Activated naive CD8-positive, alpha-beta T cell treated with anti-CD3 and anti-CD28 coated beads, Interleukin-2, amount 10 ng/mL, durations not matched to agents 7 days and 5 days (primary cell): ENCODE results near the gene TFR2. TPM values are rescaled to one million over a fixed set of nuclear protein-coding genes. Genes with fewer than 3 reads are reported as not detected.

Experiments used
- ATAC-seq: fragments of 150-1000 bp; cut with Tn5 transposase; one replicate; pipeline ENCODE4 v1.10.0; 2021; ENCODE audit warnings: low read depth, moderate library complexity
- POLR2A ChIA-PET: fragments of 350-600 bp; sonication (Branson Sonifier 250); formaldehyde crosslinking; loops from one replicate; lab custom pipeline; 2021; ENCODE audit warnings: antibody characterized with exemption; lab: Charles Lee
- DNase-seq: peaks from one replicate; pipeline ENCODE4 v3.0.0; 2021
- H3K27ac Mint-ChIP-seq: one replicate; pipeline ENCODE4 v1.8.0; 2022; ENCODE audit warnings: mild to moderate bottlenecking, mixed read lengths
- H3K27me3 Mint-ChIP-seq: one replicate; pipeline ENCODE4 v1.8.0; 2022; ENCODE audit warnings: mild to moderate bottlenecking, moderate library complexity, mixed read lengths
- H3K36me3 Mint-ChIP-seq: one replicate; pipeline ENCODE4 v1.8.0; 2021; ENCODE audit warnings: mild to moderate bottlenecking, mixed read lengths
- H3K4me1 Mint-ChIP-seq: one replicate; pipeline ENCODE4 v1.8.0; 2021; ENCODE audit warnings: mixed read lengths
- H3K4me3 Mint-ChIP-seq: one replicate; pipeline ENCODE4 v1.8.0; 2022; ENCODE audit warnings: mild to moderate bottlenecking, moderate library complexity, mixed read lengths
- H3K9me3 Mint-ChIP-seq: one replicate; pipeline ENCODE4 v1.8.0; 2021; ENCODE audit warnings: mixed read lengths
- total RNA-seq, 2 experiments: library from RNA; stranded (reverse); gene quantifications; one replicate each; pipeline ENCODE4 v1.2.3, GENCODE V29; 2021

Gene TFR2
- total RNA-seq: 10 to 100 TPM in 1 of 2 experiments, 1 to 10 TPM in 1; 9.1 to 11.0 TPM

DNA sequence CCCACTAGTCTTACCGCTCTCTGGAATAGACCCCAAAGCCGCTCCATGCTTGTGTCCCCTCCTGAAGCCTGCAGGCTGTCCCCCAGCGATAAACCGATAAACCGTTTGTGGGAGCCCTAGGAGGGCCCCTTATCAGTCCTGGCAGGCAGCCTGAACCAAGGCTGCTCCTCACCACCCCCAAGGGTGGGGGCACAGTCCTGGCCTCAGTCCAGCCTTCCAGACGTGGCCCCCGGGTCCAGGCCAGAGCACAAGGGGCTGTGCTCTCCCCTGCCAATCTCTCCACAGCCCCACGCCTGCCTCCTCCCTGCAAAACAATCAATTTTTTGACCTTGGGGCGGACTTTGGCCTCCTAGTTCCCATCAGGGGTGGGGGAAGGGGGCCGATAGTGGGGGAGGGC is at the start of gene TFR2:
TSS of gene TFR2 (minus strand) at position 90 of the 397 bp plus-strand sequence. CDS start at position 47, 43 bp downstream.
- Mint-ChIP-seq H3K27ac (no peak within 1 kb of the TSS), H3K4me1 (no peaks in the 10 kb centered on the region)
- ATAC-seq: no peak

GRCh38 chr7:100689230-100690135 is 48.1 kb upstream of the TFR2 start:
- Mint-ChIP-seq H3K36me3 (peaks cover 2% of the 10 kb centered on the region), H3K27ac (no peak overlapping the region)

More for the DNA sequence above, at the start of gene TFR2:
- Mint-ChIP-seq H3K27me3 (no peaks in the 10 kb centered on the region), H3K36me3 (peaks cover 2% of the 10 kb centered on the region), H3K4me3 (no peak within 1 kb of the TSS), H3K9me3 (no peaks in the 10 kb centered on the region)
- no peak for DNase-seq
- POLR2A ChIA-PET: no interaction called here

GRCh38 chr7:100688326-100688860 is 47.0 kb upstream of the TFR2 start:
- no peak overlapping the region for H3K27ac Mint-ChIP-seq
- peaks cover 21% of the 10 kb centered on the region for H3K4me1 Mint-ChIP-seq
- H3K27me3 Mint-ChIP-seq: no peaks in the 10 kb centered on the region
- ATAC-seq (no peak), DNase-seq (no peak)
- no peak overlapping the region for H3K4me3 Mint-ChIP-seq
- peaks cover 2% of the 10 kb centered on the region for H3K36me3 Mint-ChIP-seq
- POLR2A ChIA-PET: no interaction called here
- H3K9me3 Mint-ChIP-seq: no peaks in the 10 kb centered on the region

More at GRCh38 chr7:100689230-100690135, 48.1 kb upstream of the TFR2 start:
- POLR2A ChIA-PET: interaction anchor here (0.9 to 4.8 kb wide), 3 partner anchors 9 to 77 kb away, joined by 3 to 24 read pairs (median 7); partner anchors contain the start of gene MOSPD3
- Mint-ChIP-seq H3K9me3 (no peaks in the 10 kb centered on the region), H3K4me1 (peaks cover 21% of the 10 kb centered on the region), H3K27me3 (no peaks in the 10 kb centered on the region), H3K4me3 (no peak overlapping the region)
- DNase-seq: no peak
- ATAC-seq: no peak

- H3K27ac Mint-ChIP-seq: no peak overlapping the region
These were observed 46.5 kb upstream of the TFR2 start for GRCh38 chr7:100687751-100688300.

DNA sequence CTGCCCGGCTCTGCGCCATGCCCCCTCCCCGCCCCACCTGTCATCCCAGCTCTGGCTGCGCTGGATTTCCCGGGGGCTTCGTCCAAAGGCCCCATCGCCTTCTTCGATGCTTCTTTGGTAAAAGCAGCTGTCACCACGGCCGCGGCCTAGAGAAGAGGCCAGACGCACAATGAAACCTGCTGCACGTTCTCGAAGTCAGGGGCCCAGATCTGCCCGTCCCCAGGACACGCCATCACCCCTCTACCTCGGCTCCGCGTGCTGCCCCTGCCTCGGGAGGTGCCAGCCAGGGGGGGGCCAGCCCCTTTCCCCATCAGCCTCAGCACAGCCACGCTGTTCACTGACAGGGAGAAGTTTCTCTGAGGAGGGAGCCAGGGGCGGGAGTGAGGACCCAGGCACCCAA is 45.9 kb upstream of the TFR2 start:
- Mint-ChIP-seq H3K36me3 (peaks cover 3% of the 10 kb centered on the region), H3K27ac (no peak overlapping the region), H3K27me3 (no peaks in the 10 kb centered on the region), H3K9me3 (no peaks in the 10 kb centered on the region), H3K4me1 (peaks cover 10% of the 10 kb centered on the region), H3K4me3 (no peak overlapping the region)
- ATAC-seq (no peak), DNase-seq (no peak)
- POLR2A ChIA-PET: no interaction called here

More at GRCh38 chr7:100687751-100688300, 46.5 kb upstream of the TFR2 start:
- Mint-ChIP-seq H3K36me3 (peaks cover 3% of the 10 kb centered on the region), H3K4me3 (no peak overlapping the region), H3K4me1 (peaks cover 16% of the 10 kb centered on the region), H3K9me3 (no peaks in the 10 kb centered on the region), H3K27me3 (no peaks in the 10 kb centered on the region)
- no peak for DNase-seq
- POLR2A ChIA-PET: no interaction called here
- ATAC-seq: no peak

GRCh38 chr7:100686822-100687211 is 45.5 kb upstream of the TFR2 start:
- POLR2A ChIA-PET: no interaction called here
- Mint-ChIP-seq H3K36me3 (peaks cover 3% of the 10 kb centered on the region), H3K4me3 (no peak overlapping the region), H3K4me1 (peaks cover 6% of the 10 kb centered on the region), H3K27ac (peak overlapping the region; percentile 48), H3K9me3 (no peaks in the 10 kb centered on the region), H3K27me3 (no peaks in the 10 kb centered on the region)
- ATAC-seq: no peak
- DNase-seq: no peak

GRCh38 chr7:100686201-100686821 is 45.0 kb upstream of the TFR2 start:
- Mint-ChIP-seq H3K4me1 (peaks cover 3% of the 10 kb centered on the region), H3K27me3 (no peaks in the 10 kb centered on the region), H3K36me3 (peaks cover 3% of the 10 kb centered on the region), H3K4me3 (no peak overlapping the region), H3K27ac (no peak overlapping the region), H3K9me3 (no peaks in the 10 kb centered on the region)
- no peak for DNase-seq
- POLR2A ChIA-PET: no interaction called here
- no peak for ATAC-seq

- Mint-ChIP-seq H3K4me1 (peaks cover 3% of the 10 kb centered on the region), H3K4me3 (no peak overlapping the region), H3K27ac (no peak overlapping the region), H3K9me3 (no peaks in the 10 kb centered on the region), H3K36me3 (peaks cover 3% of the 10 kb centered on the region), H3K27me3 (no peaks in the 10 kb centered on the region)
- ATAC-seq: no peak
- POLR2A ChIA-PET: interaction anchor here (1.6 kb wide), 1 partner anchor 10 kb away, joined by 14 read pairs; no protein-coding TSS in a partner anchor
- DNase-seq: no peak
These were observed 44.3 kb upstream of the TFR2 start for GRCh38 chr7:100685631-100686145.

DNA sequence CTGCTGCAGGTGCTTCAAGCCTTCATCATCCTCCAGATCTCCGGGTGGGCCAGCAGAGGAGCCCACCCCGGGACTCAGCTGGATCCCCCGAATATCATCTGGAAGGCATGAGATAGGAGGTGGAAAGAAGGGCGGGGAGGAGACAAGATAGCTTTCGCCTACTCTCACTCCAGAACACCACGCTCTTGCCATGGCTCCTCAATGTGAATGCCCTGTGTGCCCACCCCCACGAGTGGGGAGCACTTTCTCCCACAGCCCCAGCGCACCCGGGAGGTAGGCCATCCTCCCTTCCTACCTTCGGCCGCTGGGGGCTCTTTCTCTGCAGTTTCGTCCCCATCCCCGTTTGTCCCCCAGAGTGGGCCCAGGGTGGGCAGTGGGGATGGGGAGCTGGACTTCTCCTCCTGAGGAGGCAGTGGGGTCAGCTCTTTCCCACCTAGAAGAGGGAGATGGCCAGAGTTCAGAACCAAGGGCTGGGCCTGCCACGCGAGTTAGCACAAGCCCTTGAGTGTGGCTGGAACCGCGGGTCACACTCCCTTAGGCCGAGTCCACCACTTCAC is 43.8 kb upstream of the TFR2 start:
- H3K9me3 Mint-ChIP-seq: no peaks in the 10 kb centered on the region
- POLR2A ChIA-PET: interaction anchor here (1.6 kb wide), 1 partner anchor 9 kb away, joined by 14 read pairs; no protein-coding TSS in a partner anchor
- H3K4me3 Mint-ChIP-seq: no peak overlapping the region
- ATAC-seq (no peak), DNase-seq (no peak)
- peaks cover 3% of the 10 kb centered on the region for H3K4me1 Mint-ChIP-seq
- H3K27ac Mint-ChIP-seq: no peak overlapping the region
- no peaks in the 10 kb centered on the region for H3K27me3 Mint-ChIP-seq
- H3K36me3 Mint-ChIP-seq: peaks cover 3% of the 10 kb centered on the region

DNA sequence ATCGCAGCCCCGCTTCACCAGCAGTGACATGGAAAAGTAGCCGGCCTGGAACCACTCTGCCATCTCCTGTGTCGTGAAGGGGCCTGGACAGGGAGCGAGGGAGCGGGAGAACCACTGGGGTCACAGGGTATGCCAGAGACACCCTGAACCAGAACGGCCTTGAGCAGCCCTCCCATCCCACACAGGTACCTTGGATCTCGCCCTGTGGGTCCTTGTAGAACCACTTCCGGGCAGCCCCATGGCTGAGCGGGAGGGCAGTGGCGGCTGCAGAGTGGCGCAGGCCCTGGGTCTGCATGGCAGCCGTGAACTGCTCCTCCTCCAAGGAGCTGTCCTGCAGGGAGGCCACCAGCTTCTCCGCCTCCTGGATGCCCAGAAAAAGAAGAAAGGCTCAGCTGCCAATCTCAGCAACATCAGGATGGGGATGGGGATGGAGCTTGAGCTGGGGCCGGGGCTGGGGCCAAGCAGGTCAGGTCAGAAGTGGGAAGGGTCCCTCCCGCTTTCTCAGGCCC is 43.2 kb upstream of the TFR2 start:
- peaks cover 3% of the 10 kb centered on the region for H3K36me3 Mint-ChIP-seq
- H3K9me3 Mint-ChIP-seq: no peaks in the 10 kb centered on the region
- no peak overlapping the region for H3K27ac Mint-ChIP-seq
- H3K4me3 Mint-ChIP-seq: no peak overlapping the region
- POLR2A ChIA-PET: interaction anchor here (1.6 kb wide), 1 partner anchor 9 kb away, joined by 14 read pairs; no protein-coding TSS in a partner anchor
- H3K27me3 Mint-ChIP-seq: no peaks in the 10 kb centered on the region
- no peak for ATAC-seq
- no peak for DNase-seq
- peaks cover 1% of the 10 kb centered on the region for H3K4me1 Mint-ChIP-seq

DNA sequence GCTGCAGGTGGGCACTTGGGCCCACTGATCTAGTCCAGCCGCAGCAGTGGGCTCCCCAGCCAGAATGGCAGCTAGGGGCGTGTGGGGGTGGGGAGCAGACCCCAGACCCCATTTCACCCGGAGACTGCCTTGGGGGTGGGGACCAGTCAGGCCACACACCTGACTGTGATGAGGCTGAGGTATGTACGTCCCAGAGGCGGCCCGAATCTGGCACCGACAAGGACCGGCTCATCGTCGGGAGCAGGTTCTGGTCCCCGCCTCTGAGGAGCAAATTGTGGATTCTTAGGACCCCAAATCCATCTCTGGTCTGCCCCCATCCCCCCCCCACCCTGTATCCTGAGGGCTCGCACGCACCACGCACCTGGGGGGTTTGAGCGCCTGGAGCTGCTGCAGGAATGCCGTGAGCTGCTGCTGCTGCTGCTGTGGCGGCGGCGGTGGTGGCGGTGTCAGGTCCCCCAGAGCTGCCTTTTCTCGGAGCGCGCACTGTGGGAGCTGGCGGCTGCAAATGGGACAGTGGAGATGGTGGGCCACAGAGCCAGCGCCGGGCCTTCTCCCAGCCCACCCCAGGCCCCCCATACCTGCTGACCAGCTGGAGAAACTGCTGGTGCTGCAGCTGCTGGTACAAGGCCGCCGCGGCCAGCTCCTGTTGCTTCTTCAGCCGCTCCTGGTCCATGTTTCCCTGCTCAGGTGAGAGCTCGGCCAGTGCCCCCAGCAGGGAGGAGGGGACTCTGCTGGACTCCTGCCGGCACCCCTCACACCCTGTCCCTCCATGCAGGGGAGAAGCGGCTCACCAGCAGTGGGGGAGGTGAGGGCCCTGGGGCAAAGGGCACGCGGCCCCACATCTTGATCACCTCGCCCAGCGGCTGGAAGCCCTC is 42.5 kb upstream of the TFR2 start:
- H3K4me1 Mint-ChIP-seq: peaks cover 3% of the 10 kb centered on the region
- POLR2A ChIA-PET: interaction anchor here (0.7 to 1.8 kb wide), 4 partner anchors 8 to 206 kb away, joined by 4 to 14 read pairs (median 5); partner anchors contain the start of genes FBXO24 and LRCH4
- no peak overlapping the region for H3K4me3 Mint-ChIP-seq
- H3K9me3 Mint-ChIP-seq: no peaks in the 10 kb centered on the region
- ATAC-seq (no peak), DNase-seq (no peak)
- H3K36me3 Mint-ChIP-seq: peaks cover 5% of the 10 kb centered on the region
- no peak overlapping the region for H3K27ac Mint-ChIP-seq
- no peaks in the 10 kb centered on the region for H3K27me3 Mint-ChIP-seq
